Endothelial cell of umbilical vein (primary cell): ENCODE data around the gene EFNA5.

Experiments used
- EZH2 ChIP-seq: IDR thresholded peaks from 2 replicates; pipeline ENCODE4 v1.6.1; 2012; ENCODE audit warnings: borderline replicate concordance, low read depth, mild to moderate bottlenecking, moderate library complexity, low read length, inconsistent platforms; ENCODE audit not compliant: severe bottlenecking
- FOS ChIP-seq: IDR thresholded peaks from 2 replicates; pipeline ENCODE4 v1.6.1; 2011; ENCODE audit warnings: mild to moderate bottlenecking, low read length, moderate library complexity, borderline replicate concordance; ENCODE audit not compliant: insufficient read depth
- POLR2A ChIP-seq: IDR thresholded peaks from 2 replicates; pipeline ENCODE4 v1.6.1; 2012; ENCODE audit warnings: low read depth, mild to moderate bottlenecking, control low read depth, low read length
- POLR2AphosphoS5 ChIP-seq: IDR thresholded peaks from 2 replicates; pipeline ENCODE4 v1.6.1; 2012; ENCODE audit warnings: low read depth, mild to moderate bottlenecking, control low read depth, low read length, moderate library complexity; ENCODE audit not compliant: insufficient read depth
- TF ChIP-seq, protein P1 (sequence below), 2 donors: IDR thresholded peaks; 1 replicate in 1 of 2; 2 replicates in 1 of 2; pipeline ENCODE4 v1.5.1; 2011; ENCODE audit warnings: low read length in 2 of 2, mild to moderate bottlenecking in 2 of 2, moderate library complexity in 2 of 2, control low read depth in 1 of 2, inconsistent platforms in 1 of 2, low read depth in 1 of 2; ENCODE audit not compliant: insufficient read depth in 1 of 2; ENCODE audit errors: extremely low read depth in 1 of 2
- TF ChIP-seq, protein P2 (sequence below): IDR thresholded peaks from 2 replicates; pipeline ENCODE4 v1.6.1; 2011; ENCODE audit not compliant: insufficient read depth, insufficient read length

DNA sequence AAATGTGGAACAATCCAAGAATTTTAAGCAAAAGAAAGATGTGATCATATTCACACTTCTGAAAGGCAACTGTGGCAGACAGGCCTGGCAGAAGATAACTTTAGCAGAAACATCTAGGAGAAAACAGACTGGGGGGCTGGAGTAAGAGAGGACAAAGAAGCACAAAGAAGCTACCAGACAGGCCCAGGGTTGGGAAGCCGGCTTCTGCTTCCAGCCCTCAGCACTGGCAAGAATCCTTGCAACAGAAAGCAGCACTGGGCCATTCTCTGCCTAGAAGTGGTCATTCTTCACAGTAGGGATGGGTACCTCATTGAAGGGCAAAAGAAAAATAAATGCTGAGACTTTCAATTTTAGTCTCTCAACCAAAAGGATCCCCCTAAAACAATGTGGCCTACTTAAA, 49.6 kb downstream of the EFNA5 start:
- TF ChIP-seq POLR2A (no peak), POLR2AphosphoS5 (no peak), FOS (no peak), EZH2 (no peak)
- TF ChIP-seq, protein P1, sequence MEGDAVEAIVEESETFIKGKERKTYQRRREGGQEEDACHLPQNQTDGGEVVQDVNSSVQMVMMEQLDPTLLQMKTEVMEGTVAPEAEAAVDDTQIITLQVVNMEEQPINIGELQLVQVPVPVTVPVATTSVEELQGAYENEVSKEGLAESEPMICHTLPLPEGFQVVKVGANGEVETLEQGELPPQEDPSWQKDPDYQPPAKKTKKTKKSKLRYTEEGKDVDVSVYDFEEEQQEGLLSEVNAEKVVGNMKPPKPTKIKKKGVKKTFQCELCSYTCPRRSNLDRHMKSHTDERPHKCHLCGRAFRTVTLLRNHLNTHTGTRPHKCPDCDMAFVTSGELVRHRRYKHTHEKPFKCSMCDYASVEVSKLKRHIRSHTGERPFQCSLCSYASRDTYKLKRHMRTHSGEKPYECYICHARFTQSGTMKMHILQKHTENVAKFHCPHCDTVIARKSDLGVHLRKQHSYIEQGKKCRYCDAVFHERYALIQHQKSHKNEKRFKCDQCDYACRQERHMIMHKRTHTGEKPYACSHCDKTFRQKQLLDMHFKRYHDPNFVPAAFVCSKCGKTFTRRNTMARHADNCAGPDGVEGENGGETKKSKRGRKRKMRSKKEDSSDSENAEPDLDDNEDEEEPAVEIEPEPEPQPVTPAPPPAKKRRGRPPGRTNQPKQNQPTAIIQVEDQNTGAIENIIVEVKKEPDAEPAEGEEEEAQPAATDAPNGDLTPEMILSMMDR (IDR thresholded peaks at IDR 0.05; ENCODE audit: extremely low read depth in 1 of 2, insufficient read depth in 1 of 2, low read depth in 1 of 2, low read length in 2 of 2): no peak
- TF ChIP-seq, protein P2, sequence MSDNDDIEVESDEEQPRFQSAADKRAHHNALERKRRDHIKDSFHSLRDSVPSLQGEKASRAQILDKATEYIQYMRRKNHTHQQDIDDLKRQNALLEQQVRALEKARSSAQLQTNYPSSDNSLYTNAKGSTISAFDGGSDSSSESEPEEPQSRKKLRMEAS: no peak
